Keratinocyte (primary cell): ENCODE data around the gene GDPD5.

Experiments used
- CTCF ChIP-seq, 3 experiments: IDR thresholded peaks in 1 of 3; conservative IDR thresholded peaks in 1 of 3; optimal IDR thresholded peaks in 1 of 3; 2 replicates in 2 of 3; 3 replicates in 1 of 3; pipeline versions ENCODE3 to v1.5.1; 2011; ENCODE audit warnings: low read length in 3 of 3, mild to moderate bottlenecking in 3 of 3, moderate library complexity in 2 of 3, control low read depth in 1 of 3, inconsistent platforms in 1 of 3; ENCODE audit not compliant: insufficient read depth in 2 of 3; ENCODE audit errors: extremely low read depth in 1 of 3
- EZH2 ChIP-seq: IDR thresholded peaks from one replicate; pipeline ENCODE4 v1.6.1; 2012; ENCODE audit warnings: inconsistent platforms, mild to moderate bottlenecking, low read length, moderate library complexity

GRCh38 chr11:75513250-75513649 is 12.5 kb downstream of the GDPD5 start:
- no peak for TF ChIP-seq CTCF (optimal IDR thresholded peaks at IDR 0.05 in 1 of 3, IDR thresholded peaks at IDR 0.05 in 1 of 3, conservative IDR thresholded peaks at IDR 0.05 in 1 of 3; ENCODE audit: extremely low read depth in 1 of 3, insufficient read depth in 2 of 3, low read length in 3 of 3)
- TF ChIP-seq EZH2, result no peak
